DOHH2 (cell line): Measurements from ENCODE around the gene UCMA.

ENCODE experiments used
- H3F3A ChIP-seq: fragments of 200-600 bp; sonication (generic), shearing (Covaris generic); 2 replicates; pipeline ENCODE4 v1.6.0; 2016; ENCODE audit warnings: antibody characterized with exemption, mild to moderate bottlenecking; ENCODE audit not compliant: control insufficient read depth, insufficient read depth
- H3K27ac ChIP-seq: fragments of 200-600 bp; sonication (generic); 2 replicates; pipeline ENCODE4 v1.5.1; 2014; ENCODE audit warnings: low read depth, mild to moderate bottlenecking, low read length, moderate library complexity
- H3K27me3 ChIP-seq: fragments of 200-600 bp; sonication (generic); 2 replicates; pipeline ENCODE4 v1.6.1; 2014; ENCODE audit warnings: mild to moderate bottlenecking, low read length, mixed read lengths; ENCODE audit not compliant: control insufficient read depth
- H3K36me3 ChIP-seq: fragments of 200-600 bp; sonication (generic); 2 replicates; pipeline ENCODE4 v1.6.1; 2014; ENCODE audit warnings: mild to moderate bottlenecking, low read length, moderate library complexity, mixed read lengths; ENCODE audit not compliant: control insufficient read depth
- H3K4me1 ChIP-seq: fragments of 200-600 bp; sonication (generic); 2 replicates; pipeline ENCODE4 v1.6.1; 2014; ENCODE audit warnings: mild to moderate bottlenecking, low read length, mixed read lengths; ENCODE audit not compliant: control insufficient read depth
- H3K4me2 ChIP-seq: fragments of 200-600 bp; sonication (generic); 2 replicates; pipeline ENCODE4 v1.6.0; 2014; ENCODE audit warnings: mild to moderate bottlenecking, low read length, moderate library complexity
- H3K4me3 ChIP-seq: fragments of 200-600 bp; sonication (generic); 2 replicates; pipeline ENCODE4 v1.5.1; 2014; ENCODE audit warnings: mild to moderate bottlenecking, low read length, mixed read lengths
- H3K79me2 ChIP-seq: fragments of 200-600 bp; sonication (generic); 2 replicates; pipeline ENCODE4 v1.6.1; 2014; ENCODE audit warnings: mild to moderate bottlenecking, low read length, mixed read lengths; ENCODE audit not compliant: control insufficient read depth
- H3K9me2 ChIP-seq: fragments of 200-600 bp; sonication (generic); replicated peaks from 2 replicates; pipeline ENCODE4 v1.6.1; 2014; ENCODE audit warnings: mild to moderate bottlenecking, low read length, mixed read lengths; ENCODE audit not compliant: control insufficient read depth
- H3K9me3 ChIP-seq: fragments of 200-600 bp; sonication (generic); 2 replicates; pipeline ENCODE4 v1.6.1; 2014; ENCODE audit warnings: antibody characterized with exemption, low read length, mixed read lengths; ENCODE audit not compliant: control insufficient read depth, insufficient read depth
- H4K20me1 ChIP-seq: fragments of 200-600 bp; sonication (generic); 2 replicates; pipeline ENCODE4 v1.6.0; 2014; ENCODE audit warnings: low read depth, mild to moderate bottlenecking, antibody characterized with exemption, low read length, moderate library complexity; ENCODE audit not compliant: control insufficient read depth, insufficient read depth
- EZH2phosphoT487 ChIP-seq: fragments of 200-600 bp; sonication (generic); IDR thresholded peaks from 2 replicates; pipeline ENCODE4 v1.6.1; 2017; ENCODE audit warnings: borderline replicate concordance, mild to moderate bottlenecking, antibody characterized with exemption, low read length, moderate library complexity, mixed read lengths
- TF ChIP-seq, protein P1 (sequence below): fragments of 200-600 bp; sonication (generic); IDR thresholded peaks from one replicate; pipeline ENCODE4 v1.5.1; 2014; ENCODE audit warnings: antibody characterized with exemption, mild to moderate bottlenecking, low read depth, low read length; ENCODE audit not compliant: poor library complexity, severe bottlenecking

Gene UCMA

DNA sequence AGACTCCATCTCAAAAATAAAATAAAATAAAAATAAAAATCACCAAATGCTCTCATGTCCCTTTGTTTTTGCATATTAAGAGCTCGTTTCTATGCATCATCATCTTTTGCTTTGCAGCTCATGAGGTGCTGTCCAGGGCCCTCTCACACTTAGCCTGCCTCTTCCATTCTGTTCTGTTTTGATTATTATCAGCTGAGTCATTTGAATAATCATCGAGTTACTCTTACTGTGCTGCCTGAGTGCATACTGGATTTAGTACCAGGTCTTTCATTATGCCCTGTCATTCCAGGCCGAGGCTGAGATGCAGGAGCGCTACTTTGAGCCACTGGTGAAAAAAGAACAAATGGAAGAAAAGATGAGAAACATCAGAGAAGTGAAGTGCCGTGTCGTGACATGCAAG is 33.0 kb downstream of the UCMA start:
- H3K4me2 ChIP-seq: no peak overlapping the region
- H3F3A ChIP-seq: no peaks in the 10 kb centered on the region
- H4K20me1 ChIP-seq: no peaks in the 10 kb centered on the region
- no peaks in the 10 kb centered on the region for H3K27me3 ChIP-seq
- no peaks in the 10 kb centered on the region for H3K9me3 ChIP-seq
- no peaks in the 10 kb centered on the region for H3K4me1 ChIP-seq
- no peaks in the 10 kb centered on the region for H3K79me2 ChIP-seq
- no peak for TF ChIP-seq EZH2phosphoT487
- TF ChIP-seq, protein P1, sequence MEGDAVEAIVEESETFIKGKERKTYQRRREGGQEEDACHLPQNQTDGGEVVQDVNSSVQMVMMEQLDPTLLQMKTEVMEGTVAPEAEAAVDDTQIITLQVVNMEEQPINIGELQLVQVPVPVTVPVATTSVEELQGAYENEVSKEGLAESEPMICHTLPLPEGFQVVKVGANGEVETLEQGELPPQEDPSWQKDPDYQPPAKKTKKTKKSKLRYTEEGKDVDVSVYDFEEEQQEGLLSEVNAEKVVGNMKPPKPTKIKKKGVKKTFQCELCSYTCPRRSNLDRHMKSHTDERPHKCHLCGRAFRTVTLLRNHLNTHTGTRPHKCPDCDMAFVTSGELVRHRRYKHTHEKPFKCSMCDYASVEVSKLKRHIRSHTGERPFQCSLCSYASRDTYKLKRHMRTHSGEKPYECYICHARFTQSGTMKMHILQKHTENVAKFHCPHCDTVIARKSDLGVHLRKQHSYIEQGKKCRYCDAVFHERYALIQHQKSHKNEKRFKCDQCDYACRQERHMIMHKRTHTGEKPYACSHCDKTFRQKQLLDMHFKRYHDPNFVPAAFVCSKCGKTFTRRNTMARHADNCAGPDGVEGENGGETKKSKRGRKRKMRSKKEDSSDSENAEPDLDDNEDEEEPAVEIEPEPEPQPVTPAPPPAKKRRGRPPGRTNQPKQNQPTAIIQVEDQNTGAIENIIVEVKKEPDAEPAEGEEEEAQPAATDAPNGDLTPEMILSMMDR: no peak
- no peak overlapping the region for H3K27ac ChIP-seq
- no peak overlapping the region for H3K4me3 ChIP-seq
- no peaks in the 10 kb centered on the region for H3K9me2 ChIP-seq
- peaks cover 92% of the 10 kb centered on the region for H3K36me3 ChIP-seq

DNA sequence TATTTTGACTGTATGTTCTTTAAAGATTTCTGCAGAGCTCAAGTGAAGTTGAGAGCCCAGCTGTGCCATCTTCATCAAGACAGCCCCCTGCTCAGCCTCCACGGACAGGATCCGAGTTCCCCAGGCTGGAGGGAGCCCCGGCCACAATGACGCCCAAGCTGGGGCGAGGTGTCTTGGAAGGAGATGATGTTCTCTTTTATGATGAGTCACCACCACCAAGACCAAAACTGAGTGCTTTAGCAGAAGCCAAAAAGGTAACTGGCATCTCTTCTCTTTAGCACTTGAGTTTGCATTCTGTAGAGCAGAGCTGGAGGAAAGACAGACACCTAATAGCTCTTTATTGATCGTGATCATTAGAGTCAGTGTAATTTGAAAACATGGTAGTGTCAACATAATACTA is 39.2 kb downstream of the UCMA start:
- peaks cover 94% of the 10 kb centered on the region for H3K36me3 ChIP-seq
- TF ChIP-seq, protein P1: no peak
- no peak for TF ChIP-seq EZH2phosphoT487
- no peak overlapping the region for H3K4me3 ChIP-seq
- H3K9me3 ChIP-seq: no peaks in the 10 kb centered on the region
- no peaks in the 10 kb centered on the region for H4K20me1 ChIP-seq
- H3K9me2 ChIP-seq: no peaks in the 10 kb centered on the region
- H3K4me1 ChIP-seq: no peaks in the 10 kb centered on the region
- no peak overlapping the region for H3K27ac ChIP-seq
- H3K27me3 ChIP-seq: no peaks in the 10 kb centered on the region
- H3F3A ChIP-seq: 0 out of 2 replicates have a peak, but pooled peaks cover 3% of the 10 kb centered on the region
- no peak overlapping the region for H3K4me2 ChIP-seq
- no peaks in the 10 kb centered on the region for H3K79me2 ChIP-seq

DNA sequence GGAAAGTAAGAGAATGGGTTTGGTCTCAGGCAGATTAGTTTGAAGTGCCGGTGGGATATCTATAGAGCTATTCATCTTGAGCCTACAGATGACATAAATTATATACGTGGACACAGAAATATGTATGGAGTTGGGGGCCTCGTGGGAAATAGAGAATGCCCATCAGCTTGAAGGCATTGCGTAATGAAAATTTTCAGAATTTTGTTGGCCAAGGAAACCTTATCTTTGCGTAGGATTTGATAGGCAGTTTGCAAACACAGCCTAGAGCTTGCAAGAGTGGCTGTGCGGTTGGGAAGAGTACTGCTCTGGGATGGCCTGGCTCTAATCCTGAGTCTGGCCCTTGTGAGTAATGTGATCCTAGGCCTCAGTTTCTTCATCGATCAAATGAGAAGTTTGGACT is 40.5 kb downstream of the UCMA start:
- Histone ChIP-seq H3K27me3 (no peaks in the 10 kb centered on the region), H3K4me2 (no peak overlapping the region), H3K9me3 (no peaks in the 10 kb centered on the region), H3K9me2 (no peaks in the 10 kb centered on the region), H3F3A (0 out of 2 replicates have a peak, but pooled peaks cover 3% of the 10 kb centered on the region), H3K36me3 (peaks cover 94% of the 10 kb centered on the region), H4K20me1 (no peaks in the 10 kb centered on the region), H3K79me2 (no peaks in the 10 kb centered on the region), H3K4me1 (no peaks in the 10 kb centered on the region), H3K27ac (no peak overlapping the region), H3K4me3 (no peak overlapping the region)
- TF ChIP-seq, protein P1: no peak
- no peak for TF ChIP-seq EZH2phosphoT487
